SH-SY5Y (cell line): ENCODE data around the gene GRIN2A.

Experiments
- GATA2 ChIP-seq: IDR thresholded peaks from 2 replicates; pipeline ENCODE4 v1.6.1; 2011; ENCODE audit warnings: mild to moderate bottlenecking, low read depth, low read length
- GATA3 ChIP-seq: IDR thresholded peaks from 2 replicates; pipeline ENCODE4 v1.6.1; 2011; ENCODE audit warnings: low read depth, mild to moderate bottlenecking, low read length, moderate library complexity

GRIN2A gene

GRCh38 chr16:9761870-9762269, 420.4 kb downstream of the GRIN2A start:
- TF ChIP-seq GATA2 (no peak), GATA3 (no peak)

DNA sequence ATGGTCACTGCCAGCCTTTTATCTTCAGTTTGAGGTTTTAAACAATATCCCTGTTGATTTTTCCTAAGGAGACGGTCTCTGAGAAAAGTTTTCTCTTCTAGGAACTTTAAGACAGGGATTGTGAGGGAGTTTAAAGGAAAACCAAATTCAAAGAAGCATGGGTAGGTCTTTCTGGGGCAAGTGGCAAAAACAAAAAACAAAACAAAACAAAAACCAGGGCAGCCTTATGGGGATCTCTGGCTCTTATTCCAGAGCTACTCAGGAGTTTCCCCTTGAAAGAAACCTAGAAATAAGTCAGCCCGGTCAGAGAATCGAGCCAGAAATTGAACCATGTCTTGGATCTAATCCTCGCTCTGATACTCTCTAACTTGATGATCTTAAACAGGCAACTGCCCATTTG, 424.5 kb downstream of the GRIN2A start:
- no peak for TF ChIP-seq GATA3
- TF ChIP-seq GATA2: no peak

GRCh38 chr16:9756434-9756833, 425.8 kb downstream of the GRIN2A start:
- TF ChIP-seq GATA2 (no peak), GATA3 (no peak)

GRCh38 chr16:9755081-9755480, 427.1 kb downstream of the GRIN2A start:
- no peak for TF ChIP-seq GATA3
- no peak for TF ChIP-seq GATA2

- no peak for TF ChIP-seq GATA3
- no peak for TF ChIP-seq GATA2
These were observed 440.5 kb downstream of the GRIN2A start for GRCh38 chr16:9741776-9742175.

DNA sequence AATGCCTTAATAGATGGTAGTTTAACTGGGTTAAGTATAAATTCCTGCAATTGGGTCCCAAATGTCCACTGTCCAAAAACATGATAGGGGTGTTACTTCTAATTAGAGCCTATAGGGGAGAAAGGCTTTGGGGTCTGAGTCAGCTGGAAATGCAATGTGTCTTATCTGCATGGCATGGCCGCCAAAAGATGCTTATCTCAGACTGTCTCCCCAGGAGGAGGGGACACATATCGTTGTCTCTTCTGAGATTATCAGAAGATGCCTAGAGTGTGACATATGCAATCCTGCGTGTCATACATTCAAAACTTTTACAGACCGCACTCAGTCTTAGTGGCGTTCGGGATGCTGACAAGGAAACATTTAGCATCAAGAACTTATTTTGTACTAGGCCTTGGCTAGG, 442.9 kb downstream of the GRIN2A start:
- TF ChIP-seq GATA3: no peak
- no peak for TF ChIP-seq GATA2

DNA sequence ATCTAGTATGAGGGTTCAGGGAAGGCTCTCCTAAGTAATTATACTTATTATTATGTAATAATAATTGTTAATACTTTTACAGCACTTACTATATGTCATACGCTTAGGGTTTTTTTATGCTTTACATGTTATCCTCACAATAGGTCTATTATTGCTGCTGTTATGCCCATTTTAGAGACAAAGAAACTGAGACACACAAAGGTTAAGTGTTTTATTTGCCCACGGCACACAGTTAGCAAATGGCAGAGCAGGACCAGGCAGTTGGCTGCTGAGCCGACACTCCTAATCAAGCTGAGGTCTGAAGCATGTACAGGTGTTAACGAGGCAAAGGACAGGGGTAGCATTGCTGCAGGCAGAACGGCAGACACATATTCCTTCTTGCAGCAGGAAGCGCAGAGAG, 443.5 kb downstream of the GRIN2A start:
- TF ChIP-seq GATA3 (no peak), GATA2 (no peak)

DNA sequence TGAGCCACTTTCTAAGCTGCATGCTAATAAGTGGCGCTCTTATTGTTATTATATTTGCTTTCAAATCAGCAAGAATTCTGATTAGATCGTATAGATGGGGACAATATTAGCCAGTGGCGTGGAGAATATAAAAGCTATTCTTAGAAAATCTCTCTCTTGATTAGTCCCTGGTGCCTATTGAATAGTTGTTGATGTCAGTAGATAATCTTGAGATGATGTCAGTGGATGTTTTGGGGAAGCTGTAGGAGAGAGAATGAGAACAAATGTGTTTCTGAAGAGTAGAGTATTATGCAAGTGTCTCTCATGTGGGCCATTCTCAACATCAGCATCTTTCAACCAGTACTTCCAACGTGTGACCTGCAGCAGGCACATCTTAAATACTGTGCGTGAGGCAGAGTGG, 445.7 kb downstream of the GRIN2A start:
- TF ChIP-seq GATA2 (no peak), GATA3 (no peak)

GRCh38 chr16:9723136-9723535, 459.1 kb downstream of the GRIN2A start:
- TF ChIP-seq GATA2 (no peak), GATA3 (no peak)

GRCh38 chr16:9713907-9714306, 468.3 kb downstream of the GRIN2A start:
- TF ChIP-seq GATA2 (no peak), GATA3 (no peak)

DNA sequence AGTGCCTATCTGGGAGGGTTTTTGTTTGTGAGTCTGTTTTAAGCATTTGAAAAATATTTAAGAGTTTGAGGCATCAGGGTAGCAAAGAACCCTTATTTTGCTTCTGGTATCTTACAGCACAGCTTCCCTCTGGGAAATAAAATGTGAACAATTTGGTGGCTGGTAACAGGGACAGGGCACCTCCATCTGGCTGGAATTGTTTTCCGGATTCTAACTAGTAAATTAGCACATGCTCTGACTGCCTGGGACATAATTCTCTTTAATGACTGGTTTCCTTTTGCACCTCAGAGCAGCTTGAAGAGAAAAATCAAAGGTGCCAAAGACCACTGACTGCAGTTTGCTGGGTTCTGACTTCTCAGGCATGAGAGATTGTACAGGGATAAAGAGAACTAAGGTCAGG, 469.1 kb downstream of the GRIN2A start:
- TF ChIP-seq GATA3 (no peak), GATA2 (no peak)

DNA sequence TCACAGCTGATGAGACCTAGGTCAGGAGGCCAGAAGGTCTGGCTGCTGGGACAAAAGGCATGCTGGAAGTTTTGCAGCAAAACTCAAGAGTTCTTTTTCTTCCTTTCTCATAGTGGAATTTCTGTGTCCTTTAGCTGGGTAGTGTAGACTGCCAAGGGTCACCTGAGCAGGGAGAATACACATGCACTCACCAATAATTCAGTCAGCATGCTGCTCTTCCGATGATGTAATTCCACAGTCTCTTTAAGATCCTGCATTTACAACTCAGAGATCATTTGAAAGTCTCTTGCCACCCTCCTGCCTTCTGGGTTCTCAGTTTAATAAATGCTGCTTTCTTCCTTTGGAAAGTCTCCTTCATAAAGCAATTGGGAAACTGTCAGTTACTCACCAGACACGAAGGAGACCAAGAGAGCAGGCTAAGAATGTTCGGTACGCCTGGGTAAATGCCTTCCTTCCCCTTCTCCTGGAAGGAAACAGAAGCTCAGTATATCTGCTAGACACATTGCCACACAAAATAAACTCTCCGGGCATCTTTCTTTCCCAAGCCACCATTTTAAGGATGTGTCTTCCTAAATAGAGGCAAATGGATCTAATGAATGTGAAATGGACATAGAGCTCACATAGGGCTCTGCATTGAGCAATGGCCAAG, 473.1 kb downstream of the GRIN2A start:
- TF ChIP-seq GATA2 (no peak), GATA3 (no peak)

GRCh38 chr16:9706217-9706836, 475.9 kb downstream of the GRIN2A start:
- TF ChIP-seq GATA2: no peak
- no peak for TF ChIP-seq GATA3

DNA sequence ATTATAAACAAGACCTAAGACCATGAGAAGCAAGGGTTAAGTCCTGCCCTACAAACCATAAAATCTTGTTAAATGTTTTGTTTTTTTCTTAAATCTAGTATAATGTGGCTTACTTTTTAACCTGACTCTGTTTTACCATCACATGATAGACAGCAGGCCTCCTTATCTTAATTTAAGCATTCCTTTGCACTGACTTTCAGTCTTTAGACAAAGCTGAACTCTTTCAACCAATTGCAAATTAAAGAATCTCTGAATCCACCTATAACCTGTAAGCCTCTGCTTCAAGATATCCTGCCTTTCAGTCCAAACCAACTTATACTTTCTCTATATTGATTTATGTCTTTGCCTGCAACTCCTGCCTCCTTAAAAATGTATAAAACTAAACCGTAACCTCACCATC, 478.5 kb downstream of the GRIN2A start:
- TF ChIP-seq GATA3 (no peak), GATA2 (no peak)
